ENCODE results near the gene JSRP1. TPM values are rescaled to one million over a fixed set of nuclear protein-coding genes. Genes with fewer than 3 reads are reported as not detected.
A peak's percentile ranks its signal among the peaks of the same experiment; 100 is the strongest.

JSRP1 gene
- total RNA-seq, 2 experiments from 2014 or later = 1.0 TPM

DNA sequence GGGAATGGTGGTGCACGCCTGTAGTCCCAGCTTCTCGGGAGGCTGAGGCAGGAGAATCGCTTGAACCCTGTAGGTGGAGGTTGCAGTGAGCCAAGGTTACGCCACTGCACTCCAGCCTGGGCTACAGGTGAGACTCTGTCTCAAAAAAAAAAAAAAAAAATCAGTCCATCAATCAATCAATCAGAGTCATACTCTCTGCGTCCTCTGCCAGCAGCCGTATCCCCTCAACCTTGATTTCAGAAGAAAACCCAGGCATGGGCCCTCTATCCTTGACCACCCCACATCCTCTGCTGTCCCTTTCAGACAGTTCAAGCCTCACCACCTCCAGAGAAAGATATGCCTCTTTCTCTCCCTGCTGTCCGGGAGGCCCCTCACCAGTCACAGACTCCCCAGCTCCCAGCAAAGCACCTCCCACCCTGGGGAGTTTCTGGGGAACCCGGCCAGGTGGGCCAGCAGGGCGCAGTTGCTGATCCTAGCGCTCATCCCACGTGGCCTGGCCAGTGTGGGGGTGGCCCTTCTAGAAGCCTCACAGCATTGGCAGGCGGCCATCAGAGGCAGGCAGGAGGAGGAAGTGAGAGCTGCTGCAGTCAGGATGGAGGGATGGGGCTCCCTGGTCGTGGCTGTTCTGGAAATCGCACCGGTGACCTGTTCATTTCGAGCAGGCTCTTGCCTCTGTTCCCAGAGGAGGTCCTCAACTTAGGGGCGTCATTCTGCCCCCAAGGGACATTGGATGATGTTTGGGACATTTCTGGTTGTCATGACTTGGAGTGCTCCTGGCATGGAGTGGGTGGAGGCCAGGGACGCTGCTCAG is 10.2 kb upstream of the JSRP1 start:
- DNase-seq (peak; percentile 71), ATAC-seq (no peak)
- Mint-ChIP-seq H3K9me3 (no peaks in the 10 kb centered on the region), H3K27me3 (no peaks in the 10 kb centered on the region), H3K4me3 (no peak overlapping the region), H3K36me3 (ENCODE audit: low read depth) (peaks cover 14% of the 10 kb centered on the region), H3K4me1 (ENCODE audit: low read depth) (peaks cover 15% of the 10 kb centered on the region), H3K27ac (peak overlapping the region; percentile 42)
- ChIA-PET POLR2A (interaction anchor here (1.0 to 11.0 kb wide), 2 partner anchors 14 to 26 kb away, joined by 3 to 102 read pairs; partner anchors contain the start of genes AMH and JSRP1), CTCF (interaction anchor here (0.8 kb wide), 1 partner anchor 8 kb away, joined by 4 read pairs; no protein-coding TSS in a partner anchor)
- intact Hi-C loops (cut with micrococcal nuclease) = no loop called here
- TF ChIP-seq, protein P1, sequence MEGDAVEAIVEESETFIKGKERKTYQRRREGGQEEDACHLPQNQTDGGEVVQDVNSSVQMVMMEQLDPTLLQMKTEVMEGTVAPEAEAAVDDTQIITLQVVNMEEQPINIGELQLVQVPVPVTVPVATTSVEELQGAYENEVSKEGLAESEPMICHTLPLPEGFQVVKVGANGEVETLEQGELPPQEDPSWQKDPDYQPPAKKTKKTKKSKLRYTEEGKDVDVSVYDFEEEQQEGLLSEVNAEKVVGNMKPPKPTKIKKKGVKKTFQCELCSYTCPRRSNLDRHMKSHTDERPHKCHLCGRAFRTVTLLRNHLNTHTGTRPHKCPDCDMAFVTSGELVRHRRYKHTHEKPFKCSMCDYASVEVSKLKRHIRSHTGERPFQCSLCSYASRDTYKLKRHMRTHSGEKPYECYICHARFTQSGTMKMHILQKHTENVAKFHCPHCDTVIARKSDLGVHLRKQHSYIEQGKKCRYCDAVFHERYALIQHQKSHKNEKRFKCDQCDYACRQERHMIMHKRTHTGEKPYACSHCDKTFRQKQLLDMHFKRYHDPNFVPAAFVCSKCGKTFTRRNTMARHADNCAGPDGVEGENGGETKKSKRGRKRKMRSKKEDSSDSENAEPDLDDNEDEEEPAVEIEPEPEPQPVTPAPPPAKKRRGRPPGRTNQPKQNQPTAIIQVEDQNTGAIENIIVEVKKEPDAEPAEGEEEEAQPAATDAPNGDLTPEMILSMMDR (IDR thresholded peaks at IDR 0.05) = no peak

DNA sequence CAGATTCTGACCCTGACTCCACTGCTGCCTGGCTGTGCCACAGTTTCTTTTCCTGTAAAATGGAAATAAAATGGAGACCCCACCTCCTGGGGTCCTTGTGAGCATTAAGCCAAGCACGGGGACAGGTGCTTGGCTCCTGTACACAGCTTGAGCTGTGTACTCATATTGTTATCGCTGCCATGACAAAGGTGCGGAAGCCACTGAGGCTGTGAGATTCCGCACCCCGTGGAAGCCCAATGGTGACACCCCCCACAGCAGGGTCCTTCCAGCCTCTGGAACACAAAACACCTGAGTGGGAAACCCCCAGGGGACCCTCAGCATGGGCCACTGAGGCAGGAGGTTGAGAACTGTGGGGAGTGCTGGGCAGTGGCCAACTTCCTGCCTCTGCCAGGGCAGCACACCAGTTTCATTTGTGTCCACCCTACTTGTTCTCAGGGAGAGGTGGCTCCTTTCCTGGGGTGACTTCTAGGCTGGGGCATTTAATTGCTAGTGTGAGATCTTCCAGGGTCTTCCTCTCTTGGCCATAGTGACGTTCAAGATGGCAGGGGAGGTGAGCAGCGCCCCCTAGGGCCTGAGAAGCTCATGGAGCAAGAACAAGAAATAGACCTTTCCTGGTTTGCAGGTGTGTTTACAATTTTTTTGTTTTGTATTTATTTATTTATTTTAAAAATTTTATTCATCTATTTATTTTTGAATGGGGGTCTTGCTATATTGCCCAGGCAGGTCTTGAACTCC is 5.4 kb upstream of the JSRP1 start:
- intact Hi-C loops (cut with micrococcal nuclease) = no loop called here
- Mint-ChIP-seq H3K4me3 (no peak overlapping the region), H3K4me1 (ENCODE audit: low read depth) (peaks cover 28% of the 10 kb centered on the region), H3K36me3 (ENCODE audit: low read depth) (no peaks in the 10 kb centered on the region), H3K9me3 (no peaks in the 10 kb centered on the region), H3K27ac (no peak overlapping the region), H3K27me3 (no peaks in the 10 kb centered on the region)
- ATAC-seq (peak; percentile 52), DNase-seq (peak; percentile 84)
- ChIA-PET CTCF (interaction anchor here (0.7 to 5.0 kb wide), 18 partner anchors 9 to 195 kb away, joined by 3 to 38 read pairs (median 3); partner anchors contain the start of genes AMH, AP3D1 and LMNB2), POLR2A (interaction anchor here (1.3 to 15.0 kb wide), 3 partner anchors 11 to 20 kb away, joined by 9 to 202 read pairs (median 73); partner anchors contain the start of genes AMH and SF3A2)
- TF ChIP-seq, protein P1 (IDR thresholded peaks at IDR 0.05) = peak; percentile 92

DNA sequence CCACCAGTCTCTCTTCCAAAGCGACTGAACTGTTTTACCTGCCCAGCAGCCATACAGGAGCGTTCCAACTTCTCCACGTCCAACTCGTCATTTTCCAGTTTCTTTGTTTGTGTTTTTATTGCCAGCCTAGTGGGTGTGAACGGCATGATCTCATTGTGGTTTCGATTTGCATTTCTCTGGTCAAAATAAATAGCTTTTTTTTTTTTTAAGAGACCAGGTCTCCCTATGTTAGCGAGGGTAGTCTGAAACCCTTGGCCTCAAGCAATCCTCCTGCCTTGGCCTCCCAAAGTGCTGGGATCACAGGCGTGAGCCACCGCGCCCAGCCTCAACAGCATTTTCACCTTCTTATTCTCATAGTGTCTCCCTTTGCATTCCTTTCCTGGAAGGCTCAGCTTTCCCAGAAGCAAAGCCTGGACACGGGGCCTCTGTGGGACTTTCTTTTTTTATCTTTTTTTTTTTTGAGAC is 4.2 kb upstream of the JSRP1 start:
- TF ChIP-seq, protein P1 (IDR thresholded peaks at IDR 0.05) = no peak
- intact Hi-C loops (cut with micrococcal nuclease) = no loop called here
- Mint-ChIP-seq H3K27ac (peak overlapping the region; percentile 70), H3K4me1 (ENCODE audit: low read depth) (peaks cover 25% of the 10 kb centered on the region), H3K9me3 (no peaks in the 10 kb centered on the region), H3K36me3 (ENCODE audit: low read depth) (no peaks in the 10 kb centered on the region), H3K4me3 (no peak overlapping the region), H3K27me3 (no peaks in the 10 kb centered on the region)
- DNase-seq (no peak), ATAC-seq (no peak)
- ChIA-PET POLR2A (interaction anchor here (1.3 to 15.0 kb wide), 4 partner anchors 10 to 25 kb away, joined by 5 to 202 read pairs (median 41); partner anchors contain the start of genes AMH and SF3A2), CTCF (interaction anchor here (0.6 to 5.0 kb wide), 8 partner anchors 11 to 108 kb away, joined by 3 to 38 read pairs (median 6); partner anchors contain the start of genes AMH and AP3D1)

DNA sequence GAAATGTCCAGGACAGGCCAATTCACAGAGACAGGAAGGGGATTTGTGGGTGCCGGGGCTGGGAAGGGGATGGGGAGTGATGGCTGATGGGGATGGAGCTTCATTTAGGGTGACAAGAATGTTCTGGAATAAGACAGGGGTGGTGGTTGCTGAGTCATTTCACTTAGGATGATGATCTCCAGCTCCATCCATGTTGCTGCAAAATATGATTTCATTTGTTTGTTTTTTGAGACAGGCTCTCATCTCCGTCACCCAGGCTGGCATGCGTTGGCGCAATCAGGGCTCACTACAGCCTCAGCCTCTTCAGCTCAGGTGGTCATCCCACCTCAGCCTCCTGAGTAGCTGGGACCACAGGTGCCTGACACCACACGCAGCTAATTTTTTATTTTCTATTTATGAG is 3.1 kb upstream of the JSRP1 start:
- peak overlapping the region; percentile 70 for H3K27ac Mint-ChIP-seq
- peaks cover 25% of the 10 kb centered on the region for H3K4me1 Mint-ChIP-seq (ENCODE audit: low read depth)
- ChIA-PET CTCF (interaction anchor here (0.9 to 5.0 kb wide), 7 partner anchors 11 to 133 kb away, joined by 3 to 38 read pairs (median 5); partner anchors contain the start of gene PLEKHJ1), POLR2A (interaction anchor here (1.7 to 15.0 kb wide), 4 partner anchors 13 to 29 kb away, joined by 4 to 202 read pairs (median 39); partner anchors contain the start of gene SF3A2)
- intact Hi-C loops (cut with micrococcal nuclease) = no loop called here
- no peaks in the 10 kb centered on the region for H3K27me3 Mint-ChIP-seq
- ATAC-seq (no peak), DNase-seq (no peak)
- TF ChIP-seq, protein P1 (IDR thresholded peaks at IDR 0.05) = no peak
- no peak overlapping the region for H3K4me3 Mint-ChIP-seq
- H3K36me3 Mint-ChIP-seq (ENCODE audit: low read depth) = no peaks in the 10 kb centered on the region
- H3K9me3 Mint-ChIP-seq = no peaks in the 10 kb centered on the region
